ENCODE measurements around the gene MBTPS1. TPM values are rescaled to one million over a fixed set of nuclear protein-coding genes. Genes with fewer than 3 reads are reported as not detected.
A peak's percentile ranks its signal among the peaks of the same experiment; 100 is the strongest.

Gene MBTPS1
- total RNA-seq, 1 donor from 2014 or later: 95.6 TPM

DNA sequence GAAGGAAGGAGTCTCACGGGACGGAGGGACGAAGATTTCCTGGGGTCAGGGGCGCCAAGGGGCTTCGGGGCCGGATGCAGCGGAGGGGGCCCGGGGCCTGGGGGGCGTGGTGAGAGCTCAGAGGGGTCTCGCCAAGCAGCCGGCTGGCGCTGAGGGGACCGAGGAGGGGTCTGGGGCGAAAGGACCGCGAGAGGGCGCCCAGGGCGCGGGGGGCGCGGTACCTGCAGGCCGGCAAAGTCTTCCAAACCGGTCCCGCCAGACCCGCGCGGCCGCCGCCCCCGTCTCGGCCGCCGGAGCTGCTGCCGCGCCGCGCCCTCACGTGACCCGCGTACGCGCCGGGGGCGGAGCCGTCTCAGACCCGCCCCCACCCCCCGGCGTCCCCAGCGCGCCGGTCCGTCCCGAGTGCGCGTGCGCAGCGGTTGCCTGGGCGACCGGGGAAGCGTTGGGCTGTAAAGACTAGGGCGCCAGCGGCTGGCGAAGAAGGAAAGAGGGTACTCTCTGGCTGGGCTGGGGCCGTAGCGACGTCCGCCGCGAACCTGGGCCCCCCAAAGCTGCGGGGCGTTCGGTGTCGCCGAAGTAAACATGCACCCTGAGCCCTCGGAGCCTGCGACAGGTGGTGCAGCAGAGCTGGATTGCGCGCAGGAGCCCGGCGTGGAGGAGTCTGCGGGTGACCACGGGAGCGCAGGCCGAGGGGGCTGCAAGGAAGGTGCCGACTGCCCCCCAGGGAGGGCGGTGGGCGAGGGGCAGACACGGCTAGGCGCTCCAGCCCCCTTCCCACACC, 28.3 kb upstream of the MBTPS1 start, which contains the start of the genes DNAAF1 and HSDL1:
Gene DNAAF1 (plus strand): TSS at position 450 of the 781 bp plus-strand sequence. CDS start 133 bp downstream, at position 583.
Gene HSDL1 (minus strand): TSS at position 319 of the 781 bp plus-strand sequence. CDS start 13,856 bp downstream, outside the sequence.
- H3K27me3 ChIP-seq: no peaks in the 10 kb centered on the region
- H3K9me3 ChIP-seq: no peaks in the 10 kb centered on the region
- intact Hi-C loops (cut with DNase I): loop anchor here (1.0 kb wide), 2 partner anchors 29 to 42 kb away; partner anchors contain the start of genes MBTPS1 and TAF1C
- TF ChIP-seq, protein P1, sequence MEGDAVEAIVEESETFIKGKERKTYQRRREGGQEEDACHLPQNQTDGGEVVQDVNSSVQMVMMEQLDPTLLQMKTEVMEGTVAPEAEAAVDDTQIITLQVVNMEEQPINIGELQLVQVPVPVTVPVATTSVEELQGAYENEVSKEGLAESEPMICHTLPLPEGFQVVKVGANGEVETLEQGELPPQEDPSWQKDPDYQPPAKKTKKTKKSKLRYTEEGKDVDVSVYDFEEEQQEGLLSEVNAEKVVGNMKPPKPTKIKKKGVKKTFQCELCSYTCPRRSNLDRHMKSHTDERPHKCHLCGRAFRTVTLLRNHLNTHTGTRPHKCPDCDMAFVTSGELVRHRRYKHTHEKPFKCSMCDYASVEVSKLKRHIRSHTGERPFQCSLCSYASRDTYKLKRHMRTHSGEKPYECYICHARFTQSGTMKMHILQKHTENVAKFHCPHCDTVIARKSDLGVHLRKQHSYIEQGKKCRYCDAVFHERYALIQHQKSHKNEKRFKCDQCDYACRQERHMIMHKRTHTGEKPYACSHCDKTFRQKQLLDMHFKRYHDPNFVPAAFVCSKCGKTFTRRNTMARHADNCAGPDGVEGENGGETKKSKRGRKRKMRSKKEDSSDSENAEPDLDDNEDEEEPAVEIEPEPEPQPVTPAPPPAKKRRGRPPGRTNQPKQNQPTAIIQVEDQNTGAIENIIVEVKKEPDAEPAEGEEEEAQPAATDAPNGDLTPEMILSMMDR (IDR thresholded peaks at IDR 0.05): no peak
- H3K36me3 ChIP-seq: no peaks in the 10 kb centered on the region
- peaks cover 0 to 7% of the 10 kb centered on the region in 2 donors for H3K4me1 ChIP-seq
- H3K27ac ChIP-seq: peak within 1 kb of the TSS; percentile 27 to 76
- peak within 1 kb of the TSS; percentile 61 to 97 for H3K4me3 ChIP-seq
- peak; percentile 42 to 93 for DNase-seq (ENCODE audit: low spot score in 2 of 2)

DNA sequence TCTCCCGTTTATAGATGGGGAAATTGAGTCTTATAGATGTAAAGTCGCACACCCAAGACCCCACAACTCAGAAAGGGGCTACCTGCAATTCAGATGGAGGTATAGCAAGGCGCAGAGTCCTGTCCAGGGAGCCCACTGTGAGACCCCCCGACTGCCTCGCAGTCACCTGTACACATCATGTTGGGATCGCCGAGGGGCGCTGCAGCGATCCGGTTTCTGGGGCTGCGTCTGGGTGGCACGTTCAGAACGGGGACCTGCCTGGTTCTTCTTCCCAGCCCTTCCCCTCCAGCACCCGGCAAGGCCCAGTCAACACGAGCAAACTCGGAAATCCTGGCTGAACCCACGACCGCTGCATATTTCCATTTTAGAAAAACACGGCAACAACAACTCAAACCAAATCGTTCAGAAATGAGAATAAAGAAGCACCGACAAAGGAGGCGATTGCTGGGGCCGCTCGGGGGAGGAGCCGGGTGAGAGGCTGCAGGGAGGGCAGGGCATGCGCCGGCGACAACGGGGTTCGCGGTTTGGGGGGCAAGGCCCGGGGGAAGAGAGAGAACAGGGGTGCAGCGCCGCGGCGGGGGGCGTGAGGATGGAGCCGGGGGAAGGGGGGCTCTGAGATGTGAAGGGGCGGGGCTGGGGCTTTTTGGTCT, 27.6 kb upstream of the MBTPS1 start:
- DNase-seq (ENCODE audit: low spot score in 2 of 2): no peak
- TF ChIP-seq, protein P1 (IDR thresholded peaks at IDR 0.05): no peak
- H3K27me3 ChIP-seq: no peaks in the 10 kb centered on the region
- H3K4me3 ChIP-seq: peak overlapping the region; percentile 61 to 97
- H3K27ac ChIP-seq: peak overlapping the region; percentile 27 to 76
- H3K4me1 ChIP-seq: peaks cover 0 to 7% of the 10 kb centered on the region in 2 donors
- intact Hi-C loops (cut with DNase I): no loop called here
- no peaks in the 10 kb centered on the region for H3K9me3 ChIP-seq
- H3K36me3 ChIP-seq: no peaks in the 10 kb centered on the region

DNA sequence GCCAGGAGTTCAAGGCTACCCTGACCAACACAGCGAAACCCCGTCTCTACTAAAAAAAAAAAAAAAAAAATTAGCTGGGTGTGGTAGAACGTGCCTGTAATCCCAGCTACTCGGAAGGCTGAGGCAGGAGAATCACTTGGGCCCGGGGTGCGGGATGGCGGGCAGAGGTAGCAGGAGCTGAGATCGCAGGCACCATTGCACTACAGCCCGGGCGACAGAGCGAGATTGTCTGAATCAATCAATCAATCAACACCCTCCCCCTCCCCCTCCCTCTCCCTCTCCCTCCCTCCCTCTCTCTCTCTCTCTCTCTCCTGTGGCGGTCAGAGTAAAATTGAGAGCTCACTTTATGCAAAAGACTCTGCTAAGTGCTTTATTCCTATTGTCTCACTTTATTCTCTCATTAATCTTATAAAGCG, 27.1 kb upstream of the MBTPS1 start:
- no peak for DNase-seq (ENCODE audit: low spot score in 2 of 2)
- Histone ChIP-seq H3K27me3 (no peaks in the 10 kb centered on the region), H3K27ac (no peak overlapping the region), H3K36me3 (no peaks in the 10 kb centered on the region), H3K4me1 (peaks cover 0 to 7% of the 10 kb centered on the region in 2 donors), H3K4me3 (peak overlapping the region; percentile 61 to 97), H3K9me3 (no peaks in the 10 kb centered on the region)
- intact Hi-C loops (cut with DNase I): no loop called here
- TF ChIP-seq, protein P1 (IDR thresholded peaks at IDR 0.05): no peak

DNA sequence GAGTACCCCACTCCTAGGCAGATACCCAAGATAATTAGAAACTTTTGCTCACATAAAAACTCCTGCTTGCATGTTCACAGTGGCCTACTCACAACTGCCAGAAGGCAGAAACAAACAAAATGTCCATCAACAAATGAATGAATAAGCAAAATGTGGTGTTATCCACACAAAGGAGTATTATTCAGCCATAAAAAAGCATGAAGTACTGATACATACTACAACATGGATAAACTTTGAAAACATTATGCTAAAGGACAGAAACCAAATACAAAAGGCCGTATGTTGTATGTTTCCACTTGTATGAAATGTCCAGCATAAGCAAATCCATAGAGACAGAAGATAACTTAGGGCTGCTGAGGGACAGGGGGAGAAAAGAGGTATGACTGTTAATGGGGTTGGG, 26.3 kb upstream of the MBTPS1 start:
- Histone ChIP-seq H3K27ac (no peak overlapping the region), H3K4me1 (peaks cover 0 to 7% of the 10 kb centered on the region in 2 donors), H3K9me3 (no peaks in the 10 kb centered on the region), H3K27me3 (no peaks in the 10 kb centered on the region), H3K4me3 (no peak overlapping the region), H3K36me3 (no peaks in the 10 kb centered on the region)
- no peak for DNase-seq (ENCODE audit: low spot score in 2 of 2)
- intact Hi-C loops (cut with DNase I): no loop called here
- TF ChIP-seq, protein P1 (IDR thresholded peaks at IDR 0.05): no peak

DNA sequence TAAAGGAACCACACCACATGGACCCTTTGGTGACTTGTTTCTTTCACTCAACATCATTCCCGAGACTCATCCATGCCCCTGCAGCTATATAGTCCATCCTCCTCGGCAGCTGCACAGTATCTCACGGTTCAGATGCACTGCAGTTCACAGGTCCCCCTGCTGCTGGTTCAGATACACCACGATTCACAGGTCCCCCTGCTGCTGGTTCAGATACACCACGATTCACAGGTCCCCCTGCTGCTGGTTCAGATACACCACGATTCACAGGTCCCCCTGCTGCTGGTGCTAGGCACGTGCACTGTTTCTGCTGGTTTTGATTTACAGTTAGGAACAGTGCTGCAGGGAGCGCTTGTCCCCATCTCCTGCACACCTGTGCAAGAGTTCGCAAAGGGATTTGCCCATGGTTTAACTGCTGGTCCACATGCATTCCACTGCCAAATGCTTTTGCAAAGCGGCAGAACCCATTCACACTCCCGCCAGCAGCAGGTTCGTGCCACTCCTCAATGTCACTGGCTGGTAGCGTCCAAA, 24.5 kb upstream of the MBTPS1 start:
- Histone ChIP-seq H3K4me3 (no peak overlapping the region), H3K27me3 (no peaks in the 10 kb centered on the region), H3K27ac (no peak overlapping the region), H3K9me3 (no peaks in the 10 kb centered on the region), H3K36me3 (no peaks in the 10 kb centered on the region), H3K4me1 (peaks cover 0 to 7% of the 10 kb centered on the region in 2 donors)
- intact Hi-C loops (cut with DNase I): no loop called here
- TF ChIP-seq, protein P1 (IDR thresholded peaks at IDR 0.05): no peak
- no peak for DNase-seq (ENCODE audit: low spot score in 2 of 2)

Measured in ascending aorta (tissue), 2 donors.